HL-60 (cell line): ENCODE results near the gene KCNK7.
A peak's percentile ranks its signal among the peaks of the same experiment; 100 is the strongest.

Source experiments
- DNase-seq, 2 experiments: peaks; one replicate each; pipeline ENCODE4 v3.0.0-alpha.2; 2010 to 2020; ENCODE audit warnings: low read depth in 1 of 2, low spot score in 1 of 2
- H3K27ac ChIP-seq: fragments of 250-450 bp; sonication (Bioruptor Pico); replicated peaks from 2 replicates; pipeline ENCODE4 v1.5.1; 2020; ENCODE audit warnings: mild to moderate bottlenecking, moderate library complexity
- H3K27me3 ChIP-seq: fragments of 250-450 bp; sonication (Bioruptor Pico); 2 replicates; pipeline ENCODE4 v1.5.1; 2021; ENCODE audit warnings: mild to moderate bottlenecking, moderate library complexity; ENCODE audit not compliant: insufficient read depth, poor library complexity, severe bottlenecking
- H3K4me3 ChIP-seq: replicated peaks from 2 replicates; pipeline ENCODE4 v1.5.1; 2011; ENCODE audit warnings: mild to moderate bottlenecking, control low read depth, low read length; ENCODE audit not compliant: insufficient read depth
- GABPA ChIP-seq: IDR thresholded peaks from 2 replicates; pipeline ENCODE4 v1.6.1; 2012; ENCODE audit warnings: low read depth
- POLR2AphosphoS5 ChIP-seq: IDR thresholded peaks from 2 replicates; pipeline ENCODE4 v1.6.1; 2012; ENCODE audit warnings: low read depth
- SPI1 ChIP-seq: IDR thresholded peaks from 2 replicates; pipeline ENCODE4 v1.6.1; 2012; ENCODE audit warnings: low read depth, mild to moderate bottlenecking, borderline replicate concordance
- TF ChIP-seq, protein P1 (sequence below): IDR thresholded peaks from 2 replicates; pipeline ENCODE4 v1.6.1; 2012; ENCODE audit warnings: low read depth; ENCODE audit not compliant: insufficient replicate concordance
- TF ChIP-seq, protein P2 (sequence below): IDR thresholded peaks from one replicate; pipeline ENCODE4 v1.5.1; 2011; ENCODE audit warnings: low read length, control low read depth, inconsistent platforms; ENCODE audit not compliant: insufficient read depth

The KCNK7 gene

DNA sequence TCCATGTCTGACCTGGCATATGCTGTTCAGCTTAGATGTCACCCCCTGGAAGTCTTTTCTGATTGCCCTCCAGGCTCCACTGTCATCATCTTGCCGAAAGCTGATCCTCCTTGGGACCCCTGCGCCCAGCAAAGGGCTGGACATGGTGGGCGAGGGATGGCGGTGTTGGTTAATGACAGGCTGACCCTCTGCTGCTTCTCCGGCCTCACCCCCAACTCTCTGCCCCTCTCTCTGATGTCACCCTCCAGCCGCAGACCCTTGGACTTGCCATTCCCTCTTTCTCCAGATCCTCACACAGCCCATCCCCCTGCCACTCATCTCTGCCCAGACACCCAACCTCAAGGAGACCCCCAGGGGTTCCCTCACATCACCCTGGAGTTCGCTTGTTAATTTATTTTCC lies 17.5 kb downstream of the KCNK7 start:
- DNase-seq: no peak
- Histone ChIP-seq H3K27ac (peak overlapping the region; percentile 77), H3K27me3 (no peaks in the 10 kb centered on the region), H3K4me3 (peak overlapping the region; percentile 81)
- no peak for TF ChIP-seq POLR2AphosphoS5
- TF ChIP-seq, protein P1, sequence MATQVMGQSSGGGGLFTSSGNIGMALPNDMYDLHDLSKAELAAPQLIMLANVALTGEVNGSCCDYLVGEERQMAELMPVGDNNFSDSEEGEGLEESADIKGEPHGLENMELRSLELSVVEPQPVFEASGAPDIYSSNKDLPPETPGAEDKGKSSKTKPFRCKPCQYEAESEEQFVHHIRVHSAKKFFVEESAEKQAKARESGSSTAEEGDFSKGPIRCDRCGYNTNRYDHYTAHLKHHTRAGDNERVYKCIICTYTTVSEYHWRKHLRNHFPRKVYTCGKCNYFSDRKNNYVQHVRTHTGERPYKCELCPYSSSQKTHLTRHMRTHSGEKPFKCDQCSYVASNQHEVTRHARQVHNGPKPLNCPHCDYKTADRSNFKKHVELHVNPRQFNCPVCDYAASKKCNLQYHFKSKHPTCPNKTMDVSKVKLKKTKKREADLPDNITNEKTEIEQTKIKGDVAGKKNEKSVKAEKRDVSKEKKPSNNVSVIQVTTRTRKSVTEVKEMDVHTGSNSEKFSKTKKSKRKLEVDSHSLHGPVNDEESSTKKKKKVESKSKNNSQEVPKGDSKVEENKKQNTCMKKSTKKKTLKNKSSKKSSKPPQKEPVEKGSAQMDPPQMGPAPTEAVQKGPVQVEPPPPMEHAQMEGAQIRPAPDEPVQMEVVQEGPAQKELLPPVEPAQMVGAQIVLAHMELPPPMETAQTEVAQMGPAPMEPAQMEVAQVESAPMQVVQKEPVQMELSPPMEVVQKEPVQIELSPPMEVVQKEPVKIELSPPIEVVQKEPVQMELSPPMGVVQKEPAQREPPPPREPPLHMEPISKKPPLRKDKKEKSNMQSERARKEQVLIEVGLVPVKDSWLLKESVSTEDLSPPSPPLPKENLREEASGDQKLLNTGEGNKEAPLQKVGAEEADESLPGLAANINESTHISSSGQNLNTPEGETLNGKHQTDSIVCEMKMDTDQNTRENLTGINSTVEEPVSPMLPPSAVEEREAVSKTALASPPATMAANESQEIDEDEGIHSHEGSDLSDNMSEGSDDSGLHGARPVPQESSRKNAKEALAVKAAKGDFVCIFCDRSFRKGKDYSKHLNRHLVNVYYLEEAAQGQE: no peak
- TF ChIP-seq SPI1: no peak
- TF ChIP-seq, protein P2, sequence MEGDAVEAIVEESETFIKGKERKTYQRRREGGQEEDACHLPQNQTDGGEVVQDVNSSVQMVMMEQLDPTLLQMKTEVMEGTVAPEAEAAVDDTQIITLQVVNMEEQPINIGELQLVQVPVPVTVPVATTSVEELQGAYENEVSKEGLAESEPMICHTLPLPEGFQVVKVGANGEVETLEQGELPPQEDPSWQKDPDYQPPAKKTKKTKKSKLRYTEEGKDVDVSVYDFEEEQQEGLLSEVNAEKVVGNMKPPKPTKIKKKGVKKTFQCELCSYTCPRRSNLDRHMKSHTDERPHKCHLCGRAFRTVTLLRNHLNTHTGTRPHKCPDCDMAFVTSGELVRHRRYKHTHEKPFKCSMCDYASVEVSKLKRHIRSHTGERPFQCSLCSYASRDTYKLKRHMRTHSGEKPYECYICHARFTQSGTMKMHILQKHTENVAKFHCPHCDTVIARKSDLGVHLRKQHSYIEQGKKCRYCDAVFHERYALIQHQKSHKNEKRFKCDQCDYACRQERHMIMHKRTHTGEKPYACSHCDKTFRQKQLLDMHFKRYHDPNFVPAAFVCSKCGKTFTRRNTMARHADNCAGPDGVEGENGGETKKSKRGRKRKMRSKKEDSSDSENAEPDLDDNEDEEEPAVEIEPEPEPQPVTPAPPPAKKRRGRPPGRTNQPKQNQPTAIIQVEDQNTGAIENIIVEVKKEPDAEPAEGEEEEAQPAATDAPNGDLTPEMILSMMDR: no peak
- TF ChIP-seq GABPA: no peak

DNA sequence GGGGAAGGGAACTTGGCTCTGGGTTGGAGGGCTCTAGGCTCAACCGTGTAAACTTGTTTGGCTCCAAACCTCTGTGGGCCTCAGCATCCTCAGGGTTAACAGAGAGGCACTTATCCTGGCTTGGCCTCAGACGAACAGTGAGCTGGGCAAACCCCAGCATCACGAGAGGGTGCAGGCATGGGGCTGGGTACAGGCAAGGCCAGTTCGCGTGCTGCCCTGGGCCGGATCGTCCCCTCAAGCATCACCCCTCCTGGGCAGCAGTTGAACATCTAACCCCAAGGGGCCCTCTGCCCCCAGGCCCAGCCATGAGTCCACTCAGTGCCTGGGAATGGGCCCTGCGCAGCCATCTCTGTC lies 17.9 kb downstream of the KCNK7 start:
- Histone ChIP-seq H3K27ac (peak overlapping the region; percentile 77), H3K4me3 (peak overlapping the region; percentile 81), H3K27me3 (no peaks in the 10 kb centered on the region)
- TF ChIP-seq POLR2AphosphoS5: no peak
- no peak for TF ChIP-seq GABPA
- TF ChIP-seq, protein P1: no peak
- no peak for TF ChIP-seq SPI1
- no peak for DNase-seq

DNA sequence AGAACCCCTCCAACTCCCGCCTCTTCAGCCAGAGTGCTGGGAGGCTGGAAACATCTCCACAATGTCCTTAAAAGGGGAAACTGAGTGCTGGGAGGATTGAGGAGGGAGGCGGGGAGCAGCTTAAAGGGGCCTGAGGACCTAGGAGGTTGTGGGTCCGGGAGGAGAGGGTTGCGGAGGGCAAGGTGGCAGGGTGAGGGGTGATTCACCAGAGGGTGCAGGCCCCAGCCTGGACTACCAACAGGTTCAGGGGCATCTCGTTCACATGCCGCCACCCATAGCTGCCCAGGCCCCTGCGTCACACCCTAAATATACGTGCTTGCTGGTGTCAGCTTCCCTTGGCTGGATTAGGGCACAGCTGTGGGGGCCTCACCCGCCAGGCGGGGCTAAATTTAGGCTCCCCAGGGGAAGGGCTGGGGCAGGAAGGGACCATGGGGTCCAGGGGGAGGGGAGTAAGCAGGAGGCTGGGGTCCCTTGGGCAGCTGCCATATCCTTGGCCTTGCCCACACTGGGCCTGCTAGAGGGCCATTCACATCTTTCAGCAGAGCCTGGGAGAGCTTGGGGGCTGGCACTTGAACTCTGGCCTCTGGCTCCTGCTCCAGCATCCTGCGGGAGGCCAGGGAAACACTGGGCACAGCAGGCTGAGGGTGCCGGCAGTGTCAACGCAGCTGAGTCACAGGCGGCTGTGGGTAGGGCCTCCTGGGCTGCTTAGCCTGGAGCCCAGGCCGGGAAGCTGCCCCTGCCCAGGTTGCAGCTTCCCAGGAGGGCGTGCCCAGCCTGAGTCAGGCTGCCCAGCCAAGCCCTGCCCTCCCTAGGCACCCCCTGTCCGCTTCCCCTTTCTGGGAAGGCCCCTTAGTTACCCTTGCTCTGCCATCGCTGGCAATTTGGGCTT lies 18.5 kb downstream of the KCNK7 start:
- Histone ChIP-seq H3K27ac (peak overlapping the region; percentile 77), H3K27me3 (no peaks in the 10 kb centered on the region)

More for the DNA sequence above, 18.5 kb downstream of the KCNK7 start:
- TF ChIP-seq, protein P1: no peak
- TF ChIP-seq, protein P2: no peak
- TF ChIP-seq SPI1 (peak; percentile 93), GABPA (no peak), POLR2AphosphoS5 (no peak; the same call in 1 of the 2 replicates)
- DNase-seq: peak; percentile 78 to 85
- peak overlapping the region; percentile 81 for H3K4me3 ChIP-seq
